ENCODE measurements around the gene SLC22A23. TPM values are rescaled to one million over a fixed set of nuclear protein-coding genes. Genes with fewer than 3 reads are reported as not detected.
A peak's percentile ranks its signal among the peaks of the same experiment; 100 is the strongest.

Gene SLC22A23
- total and polyA plus RNA-seq, 4 donors = 26.9 to 56.8 (median 41.7) TPM

- Histone ChIP-seq H3K36me3 (ENCODE audit: control insufficient read depth, insufficient read depth, low read length) (peaks cover 80% of the 10 kb centered on the region), H3K27me3 (ENCODE audit: control insufficient read depth, insufficient read depth, low read length) (no peaks in the 10 kb centered on the region), H3K4me3 (ENCODE audit: low read depth, low read length) (no peak overlapping the region), H3K4me1 (ENCODE audit: control insufficient read depth, insufficient read depth, low read length) (peaks cover 26% of the 10 kb centered on the region), H3K27ac (ENCODE audit: low read depth, low read length) (no peak overlapping the region), H3K9me3 (ENCODE audit: control insufficient read depth, insufficient read depth, low read length) (no peaks in the 10 kb centered on the region)
- 92% methylated on average over 13 of the region's 15 CpGs for WGBS (ENCODE audit: insufficient coverage)
- no peak for DNase-seq (ENCODE audit: low read depth in 4 of 6, low spot score in 6 of 6)
Measured at GRCh38 chr6:3290149-3290930, 166.5 kb downstream of the SLC22A23 start.

GRCh38 chr6:3289664-3290055 lies 167.2 kb downstream of the SLC22A23 start:
- H3K4me1 ChIP-seq (ENCODE audit: control insufficient read depth, insufficient read depth, low read length) = peaks cover 27% of the 10 kb centered on the region
- no peak overlapping the region for H3K27ac ChIP-seq (ENCODE audit: low read depth, low read length)
- no peak overlapping the region for H3K4me3 ChIP-seq (ENCODE audit: low read depth, low read length)
- no peaks in the 10 kb centered on the region for H3K9me3 ChIP-seq (ENCODE audit: control insufficient read depth, insufficient read depth, low read length)
- no peaks in the 10 kb centered on the region for H3K27me3 ChIP-seq (ENCODE audit: control insufficient read depth, insufficient read depth, low read length)
- 88% methylated on average over 7 of the region's 7 CpGs for WGBS (ENCODE audit: insufficient coverage)
- DNase-seq (ENCODE audit: low read depth in 4 of 6, low spot score in 6 of 6) = no peak
- H3K36me3 ChIP-seq (ENCODE audit: control insufficient read depth, insufficient read depth, low read length) = peaks cover 77% of the 10 kb centered on the region

GRCh38 chr6:3288711-3289663 lies 167.9 kb downstream of the SLC22A23 start:
- H3K36me3 ChIP-seq (ENCODE audit: control insufficient read depth, insufficient read depth, low read length) = peaks cover 81% of the 10 kb centered on the region
- H3K9me3 ChIP-seq (ENCODE audit: control insufficient read depth, insufficient read depth, low read length) = no peaks in the 10 kb centered on the region
- no peak for DNase-seq (ENCODE audit: low read depth in 4 of 6, low spot score in 6 of 6)
- H3K27me3 ChIP-seq (ENCODE audit: control insufficient read depth, insufficient read depth, low read length) = no peaks in the 10 kb centered on the region
- 91% methylated on average over 21 of the region's 21 CpGs for WGBS (ENCODE audit: insufficient coverage)
- peaks cover 34% of the 10 kb centered on the region for H3K4me1 ChIP-seq (ENCODE audit: control insufficient read depth, insufficient read depth, low read length)
- H3K27ac ChIP-seq (ENCODE audit: low read depth, low read length) = no peak overlapping the region
- no peak overlapping the region for H3K4me3 ChIP-seq (ENCODE audit: low read depth, low read length)

- Histone ChIP-seq H3K9me3 (ENCODE audit: control insufficient read depth, insufficient read depth, low read length) (no peaks in the 10 kb centered on the region), H3K27me3 (ENCODE audit: control insufficient read depth, insufficient read depth, low read length) (no peaks in the 10 kb centered on the region), H3K36me3 (ENCODE audit: control insufficient read depth, insufficient read depth, low read length) (peaks cover 82% of the 10 kb centered on the region), H3K4me1 (ENCODE audit: control insufficient read depth, insufficient read depth, low read length) (peaks cover 42% of the 10 kb centered on the region), H3K4me3 (ENCODE audit: low read depth, low read length) (no peak overlapping the region), H3K27ac (ENCODE audit: low read depth, low read length) (no peak overlapping the region)
- no peak for DNase-seq (ENCODE audit: low read depth in 4 of 6, low spot score in 6 of 6)
- WGBS (ENCODE audit: insufficient coverage) = 91% methylated on average over 16 of the region's 17 CpGs
Measured at GRCh38 chr6:3287976-3288707, 168.7 kb downstream of the SLC22A23 start.

GRCh38 chr6:3287308-3287707 lies 169.5 kb downstream of the SLC22A23 start:
- DNase-seq (ENCODE audit: low read depth in 4 of 6, low spot score in 6 of 6) = no peak
- WGBS (ENCODE audit: insufficient coverage) = 100% methylated on average over 1 of the region's 9 CpGs

GRCh38 chr6:3286641-3287171 lies 170.1 kb downstream of the SLC22A23 start:
- no peak overlapping the region for H3K27ac ChIP-seq (ENCODE audit: low read depth, low read length)
- DNase-seq (ENCODE audit: low read depth in 4 of 6, low spot score in 6 of 6) = no peak

More at GRCh38 chr6:3287308-3287707, 169.5 kb downstream of the SLC22A23 start:
- Histone ChIP-seq H3K4me1 (ENCODE audit: control insufficient read depth, insufficient read depth, low read length) (peaks cover 46% of the 10 kb centered on the region), H3K27me3 (ENCODE audit: control insufficient read depth, insufficient read depth, low read length) (no peaks in the 10 kb centered on the region), H3K9me3 (ENCODE audit: control insufficient read depth, insufficient read depth, low read length) (no peaks in the 10 kb centered on the region), H3K36me3 (ENCODE audit: control insufficient read depth, insufficient read depth, low read length) (peaks cover 78% of the 10 kb centered on the region), H3K27ac (ENCODE audit: low read depth, low read length) (no peak overlapping the region), H3K4me3 (ENCODE audit: low read depth, low read length) (no peak overlapping the region)

GRCh38 chr6:3285732-3286131 lies 171.1 kb downstream of the SLC22A23 start:
- Histone ChIP-seq H3K4me3 (ENCODE audit: low read depth, low read length) (no peak overlapping the region), H3K27ac (ENCODE audit: low read depth, low read length) (no peak overlapping the region), H3K36me3 (ENCODE audit: control insufficient read depth, insufficient read depth, low read length) (peaks cover 73% of the 10 kb centered on the region), H3K9me3 (ENCODE audit: control insufficient read depth, insufficient read depth, low read length) (no peaks in the 10 kb centered on the region), H3K4me1 (ENCODE audit: control insufficient read depth, insufficient read depth, low read length) (peaks cover 62% of the 10 kb centered on the region), H3K27me3 (ENCODE audit: control insufficient read depth, insufficient read depth, low read length) (no peaks in the 10 kb centered on the region)
- no peak for DNase-seq (ENCODE audit: low read depth in 4 of 6, low spot score in 6 of 6)
- 85% methylated on average over 14 of the region's 14 CpGs for WGBS (ENCODE audit: insufficient coverage)

More at GRCh38 chr6:3286641-3287171, 170.1 kb downstream of the SLC22A23 start:
- peaks cover 52% of the 10 kb centered on the region for H3K4me1 ChIP-seq (ENCODE audit: control insufficient read depth, insufficient read depth, low read length)
- peaks cover 75% of the 10 kb centered on the region for H3K36me3 ChIP-seq (ENCODE audit: control insufficient read depth, insufficient read depth, low read length)
- no peaks in the 10 kb centered on the region for H3K27me3 ChIP-seq (ENCODE audit: control insufficient read depth, insufficient read depth, low read length)
- no peaks in the 10 kb centered on the region for H3K9me3 ChIP-seq (ENCODE audit: control insufficient read depth, insufficient read depth, low read length)
- 90% methylated on average over 17 of the region's 24 CpGs for WGBS (ENCODE audit: insufficient coverage)
- H3K4me3 ChIP-seq (ENCODE audit: low read depth, low read length) = no peak overlapping the region

- peak overlapping the region; percentile 73 for H3K27ac ChIP-seq (ENCODE audit: low read depth, low read length)
- no peaks in the 10 kb centered on the region for H3K9me3 ChIP-seq (ENCODE audit: control insufficient read depth, insufficient read depth, low read length)
- H3K4me1 ChIP-seq (ENCODE audit: control insufficient read depth, insufficient read depth, low read length) = peaks cover 64% of the 10 kb centered on the region
- H3K36me3 ChIP-seq (ENCODE audit: control insufficient read depth, insufficient read depth, low read length) = peaks cover 71% of the 10 kb centered on the region
- H3K27me3 ChIP-seq (ENCODE audit: control insufficient read depth, insufficient read depth, low read length) = no peaks in the 10 kb centered on the region
- H3K4me3 ChIP-seq (ENCODE audit: low read depth, low read length) = no peak overlapping the region
- WGBS (ENCODE audit: insufficient coverage) = 45% methylated on average over 19 of the region's 19 CpGs
- DNase-seq (ENCODE audit: low read depth in 4 of 6, low spot score in 6 of 6) = peak in 1 of 6 donors; percentile 55
Measured at GRCh38 chr6:3285049-3285639, 171.7 kb downstream of the SLC22A23 start.

Measured in spinal cord (tissue), 10 donors.